ENCODE measurements around the gene DGCR8. TPM values are rescaled to one million over a fixed set of nuclear protein-coding genes. Genes with fewer than 3 reads are reported as not detected.
A peak's percentile ranks its signal among the peaks of the same experiment; 100 is the strongest.

DGCR8 gene
- total RNA-seq, 2 experiments from 2014 or later: 17.8 to 18.5 TPM

- H3K27ac ChIP-seq (ENCODE audit: low read depth in 1 of 2, low read length in 2 of 2): no peak overlapping the region
- H3K27me3 ChIP-seq (ENCODE audit: control insufficient read depth in 1 of 2, insufficient read depth in 2 of 2, low read length in 2 of 2): no peaks in the 10 kb centered on the region
- peaks cover 33% of the 10 kb centered on the region for H3K36me3 ChIP-seq (ENCODE audit: insufficient read depth, low read length)
- TF ChIP-seq CTCF (IDR thresholded peaks at IDR 0.05): no peak
- DNase-seq (no peak), ATAC-seq (ENCODE audit: poor library complexity) (no peak)
- peaks cover 44% of the 10 kb centered on the region for H3K4me1 Mint-ChIP-seq (ENCODE audit: low read depth)
- POLR2A ChIA-PET: interaction anchor here (0.7 kb wide), 1 partner anchor 34 kb away, joined by 3 read pairs; the partner anchor contains the start of gene TRMT2A
- H3K4me1 ChIP-seq (ENCODE audit: insufficient read depth, low read length): peaks cover 48% of the 10 kb centered on the region
- no peaks in the 10 kb centered on the region for H3K9me3 Mint-ChIP-seq
- intact Hi-C loops (cut with DNase I, micrococcal nuclease): no loop called here
- no peaks in the 10 kb centered on the region for H3K9me3 ChIP-seq (ENCODE audit: control insufficient read depth in 1 of 2, insufficient read depth in 1 of 2, low read length in 2 of 2)
- no peaks in the 10 kb centered on the region for H3K27me3 Mint-ChIP-seq
- CTCF ChIA-PET: no interaction called here
- H3K4me3 Mint-ChIP-seq: peak overlapping the region; percentile 82
- H3K27ac Mint-ChIP-seq: peak overlapping the region; percentile 76
- no peak overlapping the region for H3K4me3 ChIP-seq (ENCODE audit: low read length)
- peaks cover 29% of the 10 kb centered on the region for H3K36me3 Mint-ChIP-seq (ENCODE audit: low read depth)
Measured at GRCh38 chr22:20083157-20083890, 3.3 kb downstream of the DGCR8 start.

- Histone ChIP-seq H3K27ac (ENCODE audit: low read depth in 1 of 2, low read length in 2 of 2) (no peak overlapping the region), H3K9me3 (ENCODE audit: control insufficient read depth in 1 of 2, insufficient read depth in 1 of 2, low read length in 2 of 2) (no peaks in the 10 kb centered on the region), H3K4me3 (ENCODE audit: low read length) (no peak overlapping the region), H3K27me3 (ENCODE audit: control insufficient read depth in 1 of 2, insufficient read depth in 2 of 2, low read length in 2 of 2) (no peaks in the 10 kb centered on the region), H3K4me1 (ENCODE audit: insufficient read depth, low read length) (peaks cover 46% of the 10 kb centered on the region), H3K36me3 (ENCODE audit: insufficient read depth, low read length) (peaks cover 40% of the 10 kb centered on the region)
- DNase-seq (no peak), ATAC-seq (ENCODE audit: poor library complexity) (no peak)
- intact Hi-C loops (cut with DNase I, micrococcal nuclease): no loop called here
- H3K4me1 Mint-ChIP-seq (ENCODE audit: low read depth): peaks cover 44% of the 10 kb centered on the region
- ChIA-PET POLR2A (no interaction called here), CTCF (no interaction called here)
- TF ChIP-seq CTCF (IDR thresholded peaks at IDR 0.05): no peak
- peaks cover 36% of the 10 kb centered on the region for H3K36me3 Mint-ChIP-seq (ENCODE audit: low read depth)
- H3K27me3 Mint-ChIP-seq: no peaks in the 10 kb centered on the region
- peak overlapping the region; percentile 76 for H3K27ac Mint-ChIP-seq
- H3K4me3 Mint-ChIP-seq: peak overlapping the region; percentile 82
- H3K9me3 Mint-ChIP-seq: no peaks in the 10 kb centered on the region
Measured at GRCh38 chr22:20083891-20084546, 4.0 kb downstream of the DGCR8 start.

- peak in 3 of 14 experiments; percentile 16 to 48 (median 19) for DNase-seq
- H3K9me3 Mint-ChIP-seq: no peaks in the 10 kb centered on the region
- no peak overlapping the region for H3K4me3 ChIP-seq (ENCODE audit: low read length)
- intact Hi-C loops (cut with DNase I, micrococcal nuclease): no loop called here
- H3K36me3 Mint-ChIP-seq (ENCODE audit: low read depth): peaks cover 44% of the 10 kb centered on the region
- no peak for TF ChIP-seq CTCF (IDR thresholded peaks at IDR 0.05)
- no peaks in the 10 kb centered on the region for H3K27me3 Mint-ChIP-seq
- ChIA-PET CTCF (interaction anchor here (0.6 kb wide), 1 partner anchor 45 kb away, joined by 3 read pairs; no protein-coding TSS in a partner anchor), POLR2A (no interaction called here)
- no peaks in the 10 kb centered on the region for H3K27me3 ChIP-seq (ENCODE audit: control insufficient read depth in 1 of 2, insufficient read depth in 2 of 2, low read length in 2 of 2)
- peaks cover 41% of the 10 kb centered on the region for H3K4me1 ChIP-seq (ENCODE audit: insufficient read depth, low read length)
- ATAC-seq (ENCODE audit: poor library complexity): no peak
- H3K27ac ChIP-seq (ENCODE audit: low read depth in 1 of 2, low read length in 2 of 2): no peak overlapping the region
- no peaks in the 10 kb centered on the region for H3K9me3 ChIP-seq (ENCODE audit: control insufficient read depth in 1 of 2, insufficient read depth in 1 of 2, low read length in 2 of 2)
- peaks cover 48% of the 10 kb centered on the region for H3K36me3 ChIP-seq (ENCODE audit: insufficient read depth, low read length)
- H3K4me1 Mint-ChIP-seq (ENCODE audit: low read depth): peaks cover 39% of the 10 kb centered on the region
- peak overlapping the region; percentile 11 for H3K4me3 Mint-ChIP-seq
- peak overlapping the region; percentile 14 for H3K27ac Mint-ChIP-seq
Measured at GRCh38 chr22:20084547-20085413, 4.7 kb downstream of the DGCR8 start.

Data from CD4-positive, alpha-beta T cell (primary cell).